ENCODE measurements around the gene ISL1. TPM values are rescaled to one million over a fixed set of nuclear protein-coding genes. Genes with fewer than 3 reads are reported as not detected.

The ISL1 gene
- total and polyA plus RNA-seq, 2 of the 8 experiments (the other 6 are each of a cell fraction or from before 2014, with no cell fraction given), result 0.05 to 0.19 TPM

DNA sequence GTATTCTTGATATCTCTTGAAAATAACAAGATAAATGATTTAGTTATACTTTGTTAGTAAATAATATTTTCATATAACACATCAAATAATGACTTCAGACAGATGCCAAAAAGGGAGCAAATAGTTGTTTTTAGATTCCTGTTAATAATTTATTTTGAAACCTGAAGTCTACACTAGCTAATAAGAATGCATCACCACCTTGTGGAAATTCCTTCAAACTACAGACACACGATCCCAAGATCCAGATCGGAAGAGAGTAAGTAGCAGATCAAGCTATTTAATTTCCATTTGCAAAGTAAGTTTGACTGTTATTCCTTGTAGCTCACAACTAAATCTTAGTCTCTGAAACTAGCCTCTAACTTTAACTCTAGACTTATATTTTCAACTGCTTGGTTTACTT, 35.5 kb upstream of the ISL1 start:
- H2AFZ ChIP-seq (ENCODE audit: low read length), result no peak overlapping the region
- no peak overlapping the region for H2BK5ac ChIP-seq (ENCODE audit: low read depth, low read length)
- no peaks in the 10 kb centered on the region for H3K79me1 ChIP-seq (ENCODE audit: low read depth, low read length)
- H3K79me2 ChIP-seq (ENCODE audit: control insufficient read depth in 1 of 2, insufficient read depth in 2 of 2, low read length in 2 of 2), result no peaks in the 10 kb centered on the region
- no peaks in the 10 kb centered on the region for H3K36me3 ChIP-seq (ENCODE audit: control insufficient read depth in 2 of 4, insufficient read depth in 4 of 4, low read length in 3 of 4)
- no peak overlapping the region for H2BK12ac ChIP-seq (ENCODE audit: low read depth, low read length)
- WGBS, 2 experiments (ENCODE audit: extremely low coverage in 1 of 2, insufficient coverage in 1 of 2, insufficient read length in 1 of 2, insufficient replicate concordance in 2 of 2, low coverage in 1 of 2, low lambda C conversion rate in 2 of 2, missing lambda C conversion rate in 1 of 2), result 78% methylated on average over 2 of the region's 2 CpGs; no CpG with 5 or more reads in 1 of the 2 experiments
- peak; percentile 42 for FAIRE-seq
- no peak overlapping the region for H2BK15ac ChIP-seq (ENCODE audit: low read length)
- no peak overlapping the region for H3K56ac ChIP-seq (replicated peaks; ENCODE audit: insufficient read length, low read depth, low read length)
- no peak overlapping the region for H3K14ac ChIP-seq (ENCODE audit: insufficient read length)
- H3K4me3 ChIP-seq (ENCODE audit: extremely low read depth in 1 of 4, insufficient read depth in 2 of 4, low read depth in 3 of 4, low read length in 4 of 4), result no peak overlapping the region
- H4K20me1 ChIP-seq (replicated peaks in 1 of 2; ENCODE audit: control insufficient read depth in 1 of 2, insufficient read depth in 2 of 2, low read length in 2 of 2), result no peaks in the 10 kb centered on the region
- CTCF ChIA-PET (ENCODE audit: partially characterized antibody), result interaction anchor here (0.6 to 4.1 kb wide), 40 partner anchors 9 to 660 kb away, joined by 3 to 19 read pairs (median 4); no protein-coding TSS in a partner anchor
- H3K4me2 ChIP-seq (ENCODE audit: insufficient read depth in 1 of 2, low read depth in 2 of 2, low read length in 2 of 2), result no peak overlapping the region
- no peak overlapping the region for H3K27ac ChIP-seq (ENCODE audit: low read depth, low read length)
- no peak overlapping the region for H3K18ac ChIP-seq (ENCODE audit: extremely low read depth, low read length)
- no peak overlapping the region for H2BK120ac ChIP-seq (replicated peaks; ENCODE audit: low read depth, low read length)
- peaks cover 12% of the 10 kb centered on the region in 2 experiments for H3K9me3 ChIP-seq (ENCODE audit: insufficient read depth in 2 of 2, low read depth in 1 of 2, low read length in 1 of 2)
- H3K23me2 ChIP-seq (ENCODE audit: low read depth, low read length), result no peaks in the 10 kb centered on the region
- no peak overlapping the region for H4K91ac ChIP-seq (replicated peaks; ENCODE audit: insufficient read length, low read length)
- no peak overlapping the region for H3K4ac ChIP-seq (replicated peaks; ENCODE audit: insufficient read length, low read depth, low read length)
- H3K23ac ChIP-seq (ENCODE audit: insufficient read length), result no peak overlapping the region
- H2AK5ac ChIP-seq (ENCODE audit: low read depth, low read length), result no peak overlapping the region
- POLR2A ChIA-PET (ENCODE audit: partially characterized antibody), result no interaction called here
- H3K9ac ChIP-seq (replicated peaks in 1 of 4; ENCODE audit: extremely low read depth in 1 of 4, low read depth in 3 of 4, low read length in 3 of 4), result no peak overlapping the region
- no peak overlapping the region for H4K8ac ChIP-seq (ENCODE audit: extremely low read depth, insufficient read depth, low read length)
- H3K27me3 ChIP-seq (replicated peaks in 1 of 4; ENCODE audit: control insufficient read depth in 3 of 4, extremely low read depth in 1 of 4, insufficient read depth in 3 of 4, low read length in 3 of 4), result no peaks in the 10 kb centered on the region
- TF ChIP-seq TEAD4 (IDR thresholded peaks at IDR 0.05; ENCODE audit: low read depth, low read length), result 0 out of 2 replicates have a peak, but pooled peaks have one; percentile 3
- no peak for TF ChIP-seq SP1 (IDR thresholded peaks at IDR 0.05; ENCODE audit: low read depth, low read length)
- TF ChIP-seq, protein P1, sequence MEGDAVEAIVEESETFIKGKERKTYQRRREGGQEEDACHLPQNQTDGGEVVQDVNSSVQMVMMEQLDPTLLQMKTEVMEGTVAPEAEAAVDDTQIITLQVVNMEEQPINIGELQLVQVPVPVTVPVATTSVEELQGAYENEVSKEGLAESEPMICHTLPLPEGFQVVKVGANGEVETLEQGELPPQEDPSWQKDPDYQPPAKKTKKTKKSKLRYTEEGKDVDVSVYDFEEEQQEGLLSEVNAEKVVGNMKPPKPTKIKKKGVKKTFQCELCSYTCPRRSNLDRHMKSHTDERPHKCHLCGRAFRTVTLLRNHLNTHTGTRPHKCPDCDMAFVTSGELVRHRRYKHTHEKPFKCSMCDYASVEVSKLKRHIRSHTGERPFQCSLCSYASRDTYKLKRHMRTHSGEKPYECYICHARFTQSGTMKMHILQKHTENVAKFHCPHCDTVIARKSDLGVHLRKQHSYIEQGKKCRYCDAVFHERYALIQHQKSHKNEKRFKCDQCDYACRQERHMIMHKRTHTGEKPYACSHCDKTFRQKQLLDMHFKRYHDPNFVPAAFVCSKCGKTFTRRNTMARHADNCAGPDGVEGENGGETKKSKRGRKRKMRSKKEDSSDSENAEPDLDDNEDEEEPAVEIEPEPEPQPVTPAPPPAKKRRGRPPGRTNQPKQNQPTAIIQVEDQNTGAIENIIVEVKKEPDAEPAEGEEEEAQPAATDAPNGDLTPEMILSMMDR (IDR thresholded peaks at IDR 0.05; ENCODE audit: control extremely low read depth in 1 of 3, insufficient read depth in 1 of 3, low read depth in 1 of 3, low read length in 3 of 3), result peak in 2 of 3 experiments; percentile 41 to 56; a peak in 2 of 4 replicates
- TF ChIP-seq RAD21 (IDR thresholded peaks at IDR 0.05 in 1 of 2, conservative IDR thresholded peaks at IDR 0.05 in 1 of 2; ENCODE audit: low read depth in 2 of 2, low read length in 2 of 2), result peak; percentile 73 to 76
- TF ChIP-seq SRF (IDR thresholded peaks at IDR 0.05; ENCODE audit: low read depth, low read length), result no peak
- no peak for DNase-seq (ENCODE audit: low read depth in 1 of 2, low spot score in 2 of 2)
- no peak overlapping the region for H2BK20ac ChIP-seq (ENCODE audit: low read length)
- no peak overlapping the region for H4K5ac ChIP-seq (ENCODE audit: insufficient read length, low read depth, low read length)
- H3K4me1 ChIP-seq (replicated peaks in 1 of 4; ENCODE audit: control insufficient read depth in 3 of 4, insufficient read depth in 4 of 4, low read length in 3 of 4), result no peaks in the 10 kb centered on the region

Data from H1 (cell line).